Mammary epithelial cell (primary cell): ENCODE measurements around the gene ITGA8.

Experiments used
- EZH2 ChIP-seq: IDR thresholded peaks from 2 replicates; pipeline ENCODE4 v1.6.1; 2012; ENCODE audit warnings: low read length, inconsistent platforms, borderline replicate concordance
- TF ChIP-seq, protein P1 (sequence below), 2 donors: IDR thresholded peaks in 1 of 2; conservative IDR thresholded peaks in 1 of 2; 2 replicates each; pipeline ENCODE4 v1.5.1; 2011 to 2012; ENCODE audit warnings: inconsistent platforms in 2 of 2, low read length in 2 of 2, mild to moderate bottlenecking in 2 of 2, control low read depth in 1 of 2, low read depth in 1 of 2; ENCODE audit not compliant: insufficient read depth in 1 of 2; ENCODE audit errors: extremely low read depth in 1 of 2

- TF ChIP-seq, protein P1, sequence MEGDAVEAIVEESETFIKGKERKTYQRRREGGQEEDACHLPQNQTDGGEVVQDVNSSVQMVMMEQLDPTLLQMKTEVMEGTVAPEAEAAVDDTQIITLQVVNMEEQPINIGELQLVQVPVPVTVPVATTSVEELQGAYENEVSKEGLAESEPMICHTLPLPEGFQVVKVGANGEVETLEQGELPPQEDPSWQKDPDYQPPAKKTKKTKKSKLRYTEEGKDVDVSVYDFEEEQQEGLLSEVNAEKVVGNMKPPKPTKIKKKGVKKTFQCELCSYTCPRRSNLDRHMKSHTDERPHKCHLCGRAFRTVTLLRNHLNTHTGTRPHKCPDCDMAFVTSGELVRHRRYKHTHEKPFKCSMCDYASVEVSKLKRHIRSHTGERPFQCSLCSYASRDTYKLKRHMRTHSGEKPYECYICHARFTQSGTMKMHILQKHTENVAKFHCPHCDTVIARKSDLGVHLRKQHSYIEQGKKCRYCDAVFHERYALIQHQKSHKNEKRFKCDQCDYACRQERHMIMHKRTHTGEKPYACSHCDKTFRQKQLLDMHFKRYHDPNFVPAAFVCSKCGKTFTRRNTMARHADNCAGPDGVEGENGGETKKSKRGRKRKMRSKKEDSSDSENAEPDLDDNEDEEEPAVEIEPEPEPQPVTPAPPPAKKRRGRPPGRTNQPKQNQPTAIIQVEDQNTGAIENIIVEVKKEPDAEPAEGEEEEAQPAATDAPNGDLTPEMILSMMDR (conservative IDR thresholded peaks at IDR 0.05 in 1 of 2, IDR thresholded peaks at IDR 0.05 in 1 of 2; ENCODE audit: extremely low read depth in 1 of 2, insufficient read depth in 1 of 2, low read depth in 1 of 2, low read length in 2 of 2), result no peak
- TF ChIP-seq EZH2, result no peak
Observed at GRCh38 chr10:15478429-15478828, 241.3 kb downstream of the ITGA8 start.
